GM19238 (cell line): ENCODE results near the gene YKT6.

Experiments
- DNase-seq: peaks from one replicate; pipeline ENCODE4 v3.0.0; 2011; ENCODE audit warnings: low spot score; ENCODE audit not compliant: insufficient read length

YKT6 gene

DNA sequence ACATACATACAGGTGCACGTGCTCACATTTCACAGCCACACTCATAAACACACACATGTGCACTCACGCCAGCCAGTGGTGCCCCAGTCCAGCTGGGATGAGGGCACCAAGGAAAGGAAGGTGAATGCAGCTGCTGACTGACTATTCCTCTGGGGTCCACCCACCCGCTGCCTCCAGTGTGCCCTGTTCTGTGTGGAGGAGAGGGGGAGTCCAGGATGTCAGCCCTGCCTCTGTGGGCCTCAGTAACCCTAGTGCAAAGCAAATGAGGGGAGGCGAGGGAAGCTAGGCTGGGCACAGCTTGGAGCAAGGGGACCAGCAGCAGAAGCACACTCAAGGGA is 57.6 kb downstream of the YKT6 start:
- DNase-seq = no peak

DNA sequence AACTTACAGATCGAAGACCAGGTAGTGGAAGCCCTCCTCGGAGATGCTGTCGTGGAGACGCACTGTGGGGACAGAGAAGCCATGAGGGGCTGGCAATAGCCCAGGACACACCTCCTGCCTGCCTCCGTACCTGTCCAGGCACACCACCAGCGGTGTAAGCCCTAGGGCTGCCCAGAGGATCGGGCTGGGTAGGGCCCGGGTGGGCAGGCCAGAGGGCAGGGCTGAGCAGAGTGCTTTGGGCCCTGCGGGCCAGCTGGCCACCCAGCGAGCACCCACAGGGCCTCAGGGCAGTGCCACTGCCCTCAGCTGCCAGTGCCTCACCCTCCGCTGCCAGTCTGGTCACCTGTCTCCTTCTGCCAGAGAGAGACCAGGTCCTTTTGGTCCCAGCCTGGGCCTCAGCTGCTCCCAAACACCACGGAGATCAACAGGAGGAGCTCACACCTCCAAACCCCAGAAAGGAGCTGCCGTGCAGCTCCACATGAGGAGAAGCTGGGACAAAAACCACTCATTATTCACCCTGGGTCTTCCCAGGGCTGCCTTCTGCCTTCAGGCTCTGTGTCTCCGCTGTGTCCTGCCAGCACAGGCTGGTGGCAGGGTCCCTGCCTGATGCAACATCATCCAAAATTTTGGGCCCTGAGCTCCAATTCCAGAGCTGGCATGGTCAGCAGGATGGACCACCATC is 58.2 kb downstream of the YKT6 start:
- DNase-seq = no peak

DNA sequence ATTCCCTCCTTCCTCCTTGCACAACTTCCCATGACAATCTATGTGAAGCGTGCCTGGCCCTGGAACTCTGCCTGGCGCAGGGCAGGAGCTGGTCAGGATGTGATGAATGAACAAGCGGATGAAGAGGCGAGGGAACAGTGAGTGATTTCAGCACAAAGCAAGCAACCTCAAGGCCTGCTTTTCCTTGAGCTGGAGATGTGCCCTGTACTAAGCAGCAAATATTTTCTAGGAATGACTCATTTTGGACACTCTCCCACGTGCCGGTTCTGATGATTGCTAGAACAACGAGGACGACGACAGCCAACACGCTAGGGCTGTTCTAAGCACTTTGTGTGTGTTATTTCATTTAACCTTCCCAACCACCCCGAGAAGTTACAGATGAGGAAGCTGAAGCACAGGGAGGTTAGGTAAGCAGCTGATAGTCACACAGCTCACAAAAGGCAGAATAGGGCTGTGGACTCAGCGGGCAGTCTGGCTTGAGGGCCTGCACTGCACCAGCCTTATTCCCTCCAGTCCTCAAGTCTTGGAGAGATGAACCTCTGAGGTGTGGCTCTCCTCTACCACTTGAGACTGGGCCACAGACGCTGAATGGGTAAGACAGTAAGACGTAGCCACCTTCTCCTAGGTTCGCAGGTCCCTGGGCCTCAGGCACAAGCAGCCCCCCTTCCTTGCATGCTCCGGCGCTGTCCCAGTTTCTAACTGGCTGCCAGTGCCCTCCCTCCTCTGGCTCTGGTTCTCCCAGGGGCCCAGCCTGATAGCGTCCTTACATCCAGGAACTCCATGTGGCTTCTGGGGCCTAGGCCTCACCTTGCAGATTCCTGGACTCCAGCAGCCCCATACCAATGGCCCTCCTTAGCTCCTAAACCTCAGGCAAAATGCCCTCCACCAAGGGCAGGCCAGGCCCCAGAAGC is 59.0 kb downstream of the YKT6 start:
- DNase-seq = no peak

DNA sequence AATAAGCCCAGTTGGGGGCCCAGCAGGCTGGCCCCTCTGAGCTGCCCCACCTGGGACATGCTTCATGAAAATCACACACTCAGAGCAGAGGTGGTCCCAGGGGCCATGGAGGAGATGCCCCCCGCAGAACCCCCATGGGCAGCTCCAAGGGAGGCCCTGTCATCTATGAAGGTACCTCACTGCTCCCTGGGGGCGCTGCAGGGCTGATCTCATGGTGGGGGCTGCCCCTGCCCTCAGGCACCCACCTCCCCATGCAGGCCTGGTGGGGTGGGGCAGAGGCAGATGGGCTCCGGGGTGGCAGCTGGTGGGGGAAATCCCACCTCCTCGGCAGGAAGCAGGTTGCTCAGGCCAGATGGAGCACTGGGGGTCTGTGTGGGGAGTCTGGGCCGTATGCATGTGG is 60.5 kb downstream of the YKT6 start:
- DNase-seq = no peak

DNA sequence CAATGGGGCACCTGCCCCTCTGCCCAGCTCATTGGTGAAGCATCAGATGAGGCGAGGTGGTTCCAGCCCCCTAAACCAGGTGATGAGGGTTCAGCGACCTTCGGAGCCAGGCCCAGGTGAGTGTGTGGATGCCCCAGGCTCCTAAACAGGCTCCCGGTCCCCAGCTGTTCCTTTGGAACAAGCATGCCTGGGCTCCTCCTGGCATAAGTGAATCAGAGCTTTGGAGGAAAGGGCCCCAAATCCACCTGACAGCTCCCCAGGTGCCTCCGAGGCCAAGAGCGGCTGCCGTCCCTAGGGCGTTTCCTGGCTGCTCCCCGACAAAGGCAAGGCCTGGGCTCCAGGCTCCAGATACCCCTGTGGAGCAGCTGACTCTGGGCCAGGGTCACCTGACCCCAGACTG is 61.3 kb downstream of the YKT6 start:
- DNase-seq = no peak

DNA sequence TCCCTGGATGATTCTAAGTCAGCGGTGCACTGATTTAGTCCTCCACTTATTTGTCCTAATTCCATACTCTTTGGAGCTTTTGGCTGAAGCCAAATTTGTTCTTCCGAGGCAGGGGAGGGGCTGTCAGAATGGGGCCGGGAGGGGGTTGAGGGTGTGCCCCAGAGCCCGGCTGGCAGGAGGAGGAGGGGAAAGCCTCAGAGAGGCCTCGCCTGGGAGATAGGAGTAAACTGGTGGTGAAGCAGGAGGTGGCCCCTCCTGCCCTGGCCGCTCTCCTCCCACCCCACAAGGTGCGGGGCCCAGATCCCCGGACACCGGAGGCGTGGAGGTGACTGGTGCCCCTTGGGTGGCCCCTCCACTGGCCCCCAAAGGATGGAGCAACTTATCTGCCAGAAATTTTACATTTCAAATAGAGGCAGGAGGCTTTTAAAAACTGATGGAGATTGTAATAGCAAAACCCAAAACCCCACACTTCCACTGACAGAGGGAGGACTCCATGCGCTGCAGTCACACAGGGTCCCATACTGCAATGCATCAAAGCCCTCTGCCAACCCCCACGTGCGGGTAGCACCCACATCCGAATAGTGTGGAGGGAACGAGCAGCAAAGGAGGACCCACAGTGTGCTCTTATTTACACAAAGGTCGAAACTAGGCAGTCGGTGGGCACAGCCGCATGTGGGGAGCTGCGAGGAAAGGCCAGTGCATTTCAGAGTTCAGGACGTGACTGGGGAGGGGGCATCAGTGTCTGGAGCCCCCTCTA is 62.7 kb downstream of the YKT6 start:
- no peak for DNase-seq
